ENCODE measurements around the gene SDHA. TPM values are rescaled to one million over a fixed set of nuclear protein-coding genes. Genes with fewer than 3 reads are reported as not detected.
"Not testable (repeated sequence)": the region's sequence is repeated elsewhere in the genome, so short reads cannot be mapped to it uniquely, and the experiment has no call there.

Gene SDHA
- total and polyA plus RNA-seq, 2 of the 8 experiments (the other 6 are each of a cell fraction or from before 2014, with no cell fraction given), result 59.7 to 87.3 TPM

- no peak for TF ChIP-seq NANOG (IDR thresholded peaks at IDR 0.05; ENCODE audit: insufficient read depth, low read depth, low read length, poor library complexity, severe bottlenecking)
- no peak for TF ChIP-seq RBBP5 (IDR thresholded peaks at IDR 0.05; ENCODE audit: borderline replicate concordance, low read depth, low read length)
- no peak for TF ChIP-seq POLR2AphosphoS5 (IDR thresholded peaks at IDR 0.05; ENCODE audit: low read depth, low read length)
- TF ChIP-seq BRCA1 (IDR thresholded peaks at IDR 0.05; ENCODE audit: low read depth, low read length), result no peak
- no peak for TF ChIP-seq EZH2 (IDR thresholded peaks at IDR 0.05; ENCODE audit: low read depth, low read length, severe bottlenecking)
- TF ChIP-seq TCF12 (IDR thresholded peaks at IDR 0.05; ENCODE audit: low read depth, low read length), result no peak
- no peak for TF ChIP-seq NRF1 (IDR thresholded peaks at IDR 0.05; ENCODE audit: low read depth, low read length)
These were observed 39.0 kb downstream of the SDHA start (continued) for GRCh38 chr5:257148-257547.

- H2BK12ac ChIP-seq (ENCODE audit: low read depth, low read length); H3K79me1 ChIP-seq (ENCODE audit: low read depth, low read length); H3K79me2 ChIP-seq (ENCODE audit: control insufficient read depth in 1 of 2, insufficient read depth in 2 of 2, low read length in 2 of 2); H2BK5ac ChIP-seq (ENCODE audit: low read depth, low read length); CTCF ChIA-PET (ENCODE audit: partially characterized antibody); H4K20me1 ChIP-seq (replicated peaks in 1 of 2; ENCODE audit: control insufficient read depth in 1 of 2, insufficient read depth in 2 of 2, low read length in 2 of 2); H3K27me3 ChIP-seq (replicated peaks in 1 of 4; ENCODE audit: control insufficient read depth in 3 of 4, extremely low read depth in 1 of 4, insufficient read depth in 3 of 4, low read length in 3 of 4); H4K8ac ChIP-seq (ENCODE audit: extremely low read depth, insufficient read depth, low read length); H3K27ac ChIP-seq (ENCODE audit: low read depth, low read length); DNase-seq (ENCODE audit: low read depth in 1 of 2, low spot score in 2 of 2); H3K56ac ChIP-seq (replicated peaks; ENCODE audit: insufficient read length, low read depth, low read length); H2BK120ac ChIP-seq (replicated peaks; ENCODE audit: low read depth, low read length); H3K4me3 ChIP-seq (ENCODE audit: extremely low read depth in 1 of 4, insufficient read depth in 2 of 4, low read depth in 3 of 4, low read length in 4 of 4); H2AFZ ChIP-seq (ENCODE audit: low read length); H2BK20ac ChIP-seq (ENCODE audit: low read length); H4K91ac ChIP-seq (replicated peaks; ENCODE audit: insufficient read length, low read length); H3K14ac ChIP-seq (ENCODE audit: insufficient read length); H3K4me2 ChIP-seq (ENCODE audit: insufficient read depth in 1 of 2, low read depth in 2 of 2, low read length in 2 of 2); FAIRE-seq; H3K9ac ChIP-seq (replicated peaks in 1 of 4; ENCODE audit: extremely low read depth in 1 of 4, low read depth in 3 of 4, low read length in 3 of 4); H3K18ac ChIP-seq (ENCODE audit: extremely low read depth, low read length); H3K23ac ChIP-seq (ENCODE audit: insufficient read length); H4K5ac ChIP-seq (ENCODE audit: insufficient read length, low read depth, low read length); H3K4me1 ChIP-seq (replicated peaks in 1 of 4; ENCODE audit: control insufficient read depth in 3 of 4, insufficient read depth in 4 of 4, low read length in 3 of 4); POLR2A ChIA-PET (ENCODE audit: partially characterized antibody); H2AK5ac ChIP-seq (ENCODE audit: low read depth, low read length); H3K4ac ChIP-seq (replicated peaks; ENCODE audit: insufficient read length, low read depth, low read length); H3K23me2 ChIP-seq (ENCODE audit: low read depth, low read length); H2BK15ac ChIP-seq (ENCODE audit: low read length): not testable (repeated sequence)
- H3K36me3 ChIP-seq (ENCODE audit: control insufficient read depth in 2 of 4, insufficient read depth in 4 of 4, low read length in 3 of 4), result peaks cover 2 to 17% (median 7%) of the 10 kb centered on the region in 4 experiments; a peak in 6 of 8 replicates
- peaks cover 0 to 16% of the 10 kb centered on the region in 2 experiments; a peak in 1 of 4 replicates for H3K9me3 ChIP-seq (ENCODE audit: insufficient read depth in 2 of 2, low read depth in 1 of 2, low read length in 1 of 2)
- WGBS, 2 experiments (ENCODE audit: extremely low coverage in 1 of 2, insufficient coverage in 1 of 2, insufficient read length in 1 of 2, insufficient replicate concordance in 2 of 2, low coverage in 1 of 2, low lambda C conversion rate in 2 of 2, missing lambda C conversion rate in 1 of 2), result 93% methylated on average over 9 of the region's 9 CpGs; no CpG with 5 or more reads in 1 of the 2 experiments
These were observed 45.3 kb downstream of the SDHA start for GRCh38 chr5:263275-263974.
